H1 (cell line): Measurements from ENCODE around the gene ARID3B. TPM values are rescaled to one million over a fixed set of nuclear protein-coding genes. Genes with fewer than 3 reads are reported as not detected.

Experiments
- CTCF ChIA-PET: fragments of 300-600 bp; sonication (Branson Sonifier 250); formaldehyde crosslinking; loops from one replicate; lab custom pipeline; 2021; ENCODE audit not compliant: partially characterized antibody; lab: Charles Lee
- POLR2A ChIA-PET: fragments of 300-600 bp; sonication (Branson Sonifier 250); formaldehyde crosslinking; loops from one replicate; lab custom pipeline; 2021; ENCODE audit warnings: inconsistent platforms; ENCODE audit not compliant: partially characterized antibody; lab: Charles Lee
- DNase-seq, 2 experiments: peaks; one replicate each; pipeline versions ENCODE4 v3.0.0 to v3.0.0-alpha.2; 2010 to 2022; ENCODE audit warnings: low spot score in 2 of 2, low read depth in 1 of 2, mixed read lengths in 1 of 2
- FAIRE-seq: peaks from 2 replicates; lab custom pipeline; 2011; peaks lifted over from hg19 to GRCh38; lab: Jason Lieb, UNC
- H2AFZ ChIP-seq: 2 replicates; pipeline ENCODE4 v1.8.1; 2012; ENCODE audit warnings: low read length, inconsistent platforms
- H2AK5ac ChIP-seq: 2 replicates; pipeline ENCODE4 v1.6.1; 2013; ENCODE audit warnings: low read depth, low read length
- H2BK120ac ChIP-seq: replicated peaks from 2 replicates; pipeline ENCODE3; 2013; ENCODE audit warnings: low read depth, low read length, inconsistent platforms
- H2BK12ac ChIP-seq: 2 replicates; pipeline ENCODE4 v1.6.1; 2013; ENCODE audit warnings: low read depth, low read length
- H2BK15ac ChIP-seq: 2 replicates; pipeline ENCODE4 v1.6.1; 2013; ENCODE audit warnings: low read length
- H2BK20ac ChIP-seq: 2 replicates; pipeline ENCODE4 v1.6.1; 2013; ENCODE audit warnings: low read length
- H2BK5ac ChIP-seq: 2 replicates; pipeline ENCODE4 v1.6.1; 2013; ENCODE audit warnings: low read depth, low read length
- H3K14ac ChIP-seq: 2 replicates; pipeline ENCODE4 v1.6.1; 2013; ENCODE audit warnings: inconsistent platforms; ENCODE audit not compliant: insufficient read length
- H3K18ac ChIP-seq: 2 replicates; pipeline ENCODE4 v1.6.1; 2013; ENCODE audit warnings: low read length; ENCODE audit errors: extremely low read depth
- H3K23ac ChIP-seq: 2 replicates; pipeline ENCODE4 v1.6.1; 2013; ENCODE audit warnings: inconsistent platforms; ENCODE audit not compliant: insufficient read length
- H3K23me2 ChIP-seq: 2 replicates; pipeline ENCODE4 v1.6.1; 2013; ENCODE audit warnings: low read depth, low read length
- H3K27ac ChIP-seq: 2 replicates; pipeline ENCODE4 v1.6.1; 2011; ENCODE audit warnings: low read depth, low read length, inconsistent platforms
- H3K27me3 ChIP-seq, 4 experiments: replicated peaks in 1 of 4; 1 replicate in 1 of 4; 2 replicates in 3 of 4; pipeline versions ENCODE4 v1.6.1 to v1.8.1; 2011 to 2013; ENCODE audit warnings: low read length in 3 of 4, mild to moderate bottlenecking in 3 of 4, inconsistent platforms in 2 of 4, mixed read lengths in 2 of 4, moderate library complexity in 1 of 4; ENCODE audit not compliant: control insufficient read depth in 3 of 4, insufficient read depth in 3 of 4; ENCODE audit errors: extremely low read depth in 1 of 4
- H3K36me3 ChIP-seq, 4 experiments: 2 replicates each; pipeline versions ENCODE4 v1.6.1 to v1.8.1; 2011 to 2013; ENCODE audit warnings: mild to moderate bottlenecking in 4 of 4, low read length in 3 of 4, moderate library complexity in 2 of 4, control low read depth in 1 of 4, inconsistent platforms in 1 of 4; ENCODE audit not compliant: insufficient read depth in 4 of 4, control insufficient read depth in 2 of 4
- H3K4ac ChIP-seq: replicated peaks from 2 replicates; pipeline ENCODE3; 2013; ENCODE audit warnings: low read length, low read depth, mixed read lengths, inconsistent platforms; ENCODE audit not compliant: insufficient read length
- H3K4me1 ChIP-seq, 4 experiments: replicated peaks in 1 of 4; 1 replicate in 1 of 4; 2 replicates in 3 of 4; pipeline versions ENCODE4 v1.6.1 to v1.8.1; 2011 to 2013; ENCODE audit warnings: low read length in 3 of 4, inconsistent platforms in 2 of 4, mixed read lengths in 1 of 4; ENCODE audit not compliant: insufficient read depth in 4 of 4, control insufficient read depth in 3 of 4
- H3K4me2 ChIP-seq, 2 experiments: 2 replicates each; pipeline versions ENCODE4 v1.6.1 to v1.8.1; 2011 to 2013; ENCODE audit warnings: low read depth in 2 of 2, low read length in 2 of 2, control low read depth in 1 of 2, inconsistent platforms in 1 of 2, mild to moderate bottlenecking in 1 of 2; ENCODE audit not compliant: insufficient read depth in 1 of 2
- H3K4me3 ChIP-seq, 4 experiments: fragments of 200-600, 300-600 bp in 1 of 4; sonication (generic), shearing (Covaris generic), sonication (Bioruptor Twin) in 1 of 4; 2 replicates each; pipeline versions ENCODE4 v1.5.1 to v1.8.1; 2011 to 2016; ENCODE audit warnings: low read length in 4 of 4, low read depth in 3 of 4, control low read depth in 2 of 4, inconsistent platforms in 2 of 4, mild to moderate bottlenecking in 2 of 4, mixed read lengths in 1 of 4, moderate library complexity in 1 of 4; ENCODE audit not compliant: insufficient read depth in 2 of 4; ENCODE audit errors: extremely low read depth in 1 of 4
- H3K56ac ChIP-seq: replicated peaks from 2 replicates; pipeline ENCODE3; 2013; ENCODE audit warnings: low read depth, mild to moderate bottlenecking, mixed read lengths, low read length, inconsistent platforms; ENCODE audit not compliant: insufficient read length
- H3K79me1 ChIP-seq: 2 replicates; pipeline ENCODE4 v1.6.1; 2013; ENCODE audit warnings: low read depth, low read length, control low read depth
- H3K79me2 ChIP-seq, 2 experiments: 2 replicates each; pipeline versions ENCODE4 v1.6.1 to v1.8.1; 2012 to 2013; ENCODE audit warnings: low read length in 2 of 2, mild to moderate bottlenecking in 2 of 2, inconsistent platforms in 1 of 2; ENCODE audit not compliant: insufficient read depth in 2 of 2, control insufficient read depth in 1 of 2
- H3K9ac ChIP-seq, 4 experiments: replicated peaks in 1 of 4; 1 replicate in 1 of 4; 2 replicates in 3 of 4; pipeline versions ENCODE4 v1.6.1 to v1.8.1; 2011 to 2013; ENCODE audit warnings: low read depth in 3 of 4, low read length in 3 of 4, control low read depth in 2 of 4, mild to moderate bottlenecking in 2 of 4, moderate library complexity in 2 of 4, inconsistent platforms in 1 of 4; ENCODE audit errors: extremely low read depth in 1 of 4
- H3K9me3 ChIP-seq, 2 experiments: 2 replicates each; pipeline versions ENCODE4 v1.6.1 to v1.8.1; 2012 to 2013; ENCODE audit warnings: mild to moderate bottlenecking in 2 of 2, moderate library complexity in 2 of 2, control low read depth in 1 of 2, inconsistent platforms in 1 of 2, low read depth in 1 of 2, low read length in 1 of 2, mixed read lengths in 1 of 2; ENCODE audit not compliant: insufficient read depth in 2 of 2
- H4K20me1 ChIP-seq, 2 experiments: replicated peaks in 1 of 2; 2 replicates each; pipeline versions ENCODE3 to v1.8.1; 2011 to 2013; ENCODE audit warnings: inconsistent platforms in 2 of 2, low read length in 2 of 2, mild to moderate bottlenecking in 1 of 2; ENCODE audit not compliant: insufficient read depth in 2 of 2, control insufficient read depth in 1 of 2
- H4K5ac ChIP-seq: 2 replicates; pipeline ENCODE4 v1.6.1; 2013; ENCODE audit warnings: low read length, low read depth, mixed read lengths, inconsistent platforms; ENCODE audit not compliant: insufficient read length
- H4K8ac ChIP-seq: 2 replicates; pipeline ENCODE4 v1.8.0; 2013; ENCODE audit warnings: mild to moderate bottlenecking, moderate library complexity, low read length, inconsistent platforms; ENCODE audit not compliant: insufficient read depth; ENCODE audit errors: extremely low read depth
- H4K91ac ChIP-seq: replicated peaks from 2 replicates; pipeline ENCODE3; 2013; ENCODE audit warnings: low read length, mixed read lengths, inconsistent platforms; ENCODE audit not compliant: insufficient read length
- EP300 ChIP-seq, 2 experiments: IDR thresholded peaks; 1 replicate in 1 of 2; 2 replicates in 1 of 2; pipeline ENCODE4 v1.6.1; 2011 to 2012; ENCODE audit warnings: low read depth in 2 of 2, low read length in 2 of 2, mild to moderate bottlenecking in 2 of 2, borderline replicate concordance in 1 of 2, inconsistent platforms in 1 of 2, moderate library complexity in 1 of 2
- JUN ChIP-seq: IDR thresholded peaks from 2 replicates; pipeline ENCODE4 v1.6.1; 2011; ENCODE audit warnings: low read depth, mild to moderate bottlenecking, improper control_type of control experiment, low read length
- KDM4A ChIP-seq: IDR thresholded peaks from one replicate; pipeline ENCODE4 v1.7.1; 2012; ENCODE audit warnings: low read depth, mild to moderate bottlenecking, moderate library complexity, low read length, inconsistent platforms; ENCODE audit not compliant: severe bottlenecking
- WGBS, 2 experiments: shearing (Covaris generic) in 1 of 2; methylation state at CpG; one replicate each; pipeline versions ENCODE4 v1.1.6 to v1.1.7; 2013 to 2015; ENCODE audit warnings: low lambda C conversion rate in 2 of 2, mixed read lengths in 2 of 2, inconsistent platforms in 1 of 2, low coverage in 1 of 2, missing lambda C conversion rate in 1 of 2; ENCODE audit not compliant: insufficient replicate concordance in 2 of 2, insufficient coverage in 1 of 2, insufficient read length in 1 of 2; ENCODE audit errors: extremely low coverage in 1 of 2, missing lambda C conversion rate in 1 of 2; 5-methylcytosine and 5-hydroxymethylcytosine counted together
- polyA plus RNA-seq, 7 experiments: library from polyadenylated mRNA; depleted of rRNA in 3 of 7; stranded (reverse) in 5 of 7; unstranded in 2 of 7; fragments of >200 nt in 5 of 7; fragments of 200-250 nt in 2 of 7; gene quantifications; 1 replicate in 5 of 7; 2 replicates in 1 of 7; 4 replicates in 1 of 7; pipeline versions ENCODE4 v1.2.1 to v1.2.3, GENCODE V29; 2011 to 2013; ENCODE audit warnings: missing spikeins in 2 of 7, mixed read lengths in 2 of 7
- total RNA-seq: library from RNA; stranded (reverse); fragmentation: NEBNext Ultra II Directional; extraction: Animal tissue kit (Norgen Biotek cat#: 25700); gene quantifications from 2 replicates; pipeline ENCODE4 v1.2.1, GENCODE V29; 2021
- TF ChIP-seq, protein P1 (sequence below): IDR thresholded peaks from 2 replicates; pipeline ENCODE4 v1.6.1; 2011; ENCODE audit warnings: low read depth, mild to moderate bottlenecking, low read length; ENCODE audit not compliant: insufficient read depth

ARID3B gene
- total and polyA plus RNA-seq, 2 of the 8 experiments (the other 6 are each of a cell fraction or from before 2014, with no cell fraction given): 81.0 to 115 TPM

DNA sequence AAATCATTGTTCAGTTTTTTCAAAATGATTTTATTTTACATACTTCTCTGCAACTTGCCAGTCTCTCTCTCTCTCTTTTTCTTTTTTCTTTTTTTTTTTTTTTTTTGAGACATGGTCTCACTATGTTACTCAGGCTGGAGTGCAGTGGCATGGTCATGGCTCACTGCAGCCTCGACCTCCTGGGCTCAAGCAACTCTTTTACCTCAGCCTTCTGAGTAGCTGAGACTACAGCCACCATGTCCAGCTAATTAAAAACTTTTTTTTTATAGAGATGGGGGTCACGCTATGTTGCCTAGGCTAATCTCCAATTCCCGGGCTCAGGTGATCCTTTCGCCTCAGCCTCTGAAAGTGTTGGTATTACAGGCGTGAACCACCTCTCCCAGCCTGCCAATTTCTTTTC, 12.1 kb upstream of the ARID3B start:
- Histone ChIP-seq H4K91ac (peak overlapping the region; percentile 42), H2AFZ (no peak overlapping the region), H4K8ac (no peak overlapping the region), H4K5ac (no peak overlapping the region), H3K56ac (no peak overlapping the region), H4K20me1 (no peaks in the 10 kb centered on the region), H3K27me3 (no peaks in the 10 kb centered on the region), H2BK20ac (peak overlapping the region; percentile 72; the same call in 1 of the 2 replicates), H3K36me3 (no peaks in the 10 kb centered on the region), H3K4me1 (peaks cover 6 to 18% (median 11%) of the 10 kb centered on the region in 4 experiments), H3K27ac (no peak overlapping the region), H2BK120ac (no peak overlapping the region), H3K4me2 (no peak overlapping the region), H3K79me2 (no peaks in the 10 kb centered on the region), H2BK12ac (no peak overlapping the region), H3K9me3 (no peaks in the 10 kb centered on the region), H2BK5ac (no peak overlapping the region), H3K9ac (no peak overlapping the region), H3K14ac (no peak overlapping the region), H3K4me3 (no peak overlapping the region), H3K23ac (no peak overlapping the region), H3K79me1 (no peaks in the 10 kb centered on the region), H3K18ac (peak overlapping the region; percentile 62), H3K4ac (no peak overlapping the region), H2BK15ac (no peak overlapping the region), H3K23me2 (no peaks in the 10 kb centered on the region; the same call in none of the 2 replicates), H2AK5ac (no peak overlapping the region)
- FAIRE-seq: no peak
- 100% methylated on average over 1 of the region's 5 CpGs; no CpG with 5 or more reads in 1 of the 2 experiments for WGBS, 2 experiments
- DNase-seq: no peak
- ChIA-PET CTCF (interaction anchor here (0.6 kb wide), 1 partner anchor 195 kb away, joined by 3 read pairs; no protein-coding TSS in a partner anchor), POLR2A (interaction anchor here (1.1 to 7.3 kb wide), 2 partner anchors 12 to 14 kb away, joined by 4 to 58 read pairs; partner anchors contain the start of gene ARID3B)
- TF ChIP-seq JUN (no peak), KDM4A (no peak), EP300 (IDR thresholded peaks at IDR 0.05; ENCODE audit: borderline replicate concordance in 1 of 2, low read depth in 2 of 2, low read length in 2 of 2) (no peak)
- TF ChIP-seq, protein P1, sequence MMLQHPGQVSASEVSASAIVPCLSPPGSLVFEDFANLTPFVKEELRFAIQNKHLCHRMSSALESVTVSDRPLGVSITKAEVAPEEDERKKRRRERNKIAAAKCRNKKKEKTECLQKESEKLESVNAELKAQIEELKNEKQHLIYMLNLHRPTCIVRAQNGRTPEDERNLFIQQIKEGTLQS: no peak
